ENCODE results near the gene KCNC1.

The KCNC1 gene

GRCh38 chr11:17772704-17773600, 38.4 kb downstream of the KCNC1 start:
- POLR2A ChIA-PET: no interaction called here
- DNase-seq (ENCODE audit: low read depth, low spot score): no peak
- CTCF ChIA-PET: interaction anchor here (0.8 to 2.1 kb wide), 4 partner anchors 42 to 206 kb away, joined by 3 to 8 read pairs (median 4); no protein-coding TSS in a partner anchor
- no peak overlapping the region for H3K4me3 ChIP-seq (ENCODE audit: low read depth, low read length)
- TF ChIP-seq, protein P1, sequence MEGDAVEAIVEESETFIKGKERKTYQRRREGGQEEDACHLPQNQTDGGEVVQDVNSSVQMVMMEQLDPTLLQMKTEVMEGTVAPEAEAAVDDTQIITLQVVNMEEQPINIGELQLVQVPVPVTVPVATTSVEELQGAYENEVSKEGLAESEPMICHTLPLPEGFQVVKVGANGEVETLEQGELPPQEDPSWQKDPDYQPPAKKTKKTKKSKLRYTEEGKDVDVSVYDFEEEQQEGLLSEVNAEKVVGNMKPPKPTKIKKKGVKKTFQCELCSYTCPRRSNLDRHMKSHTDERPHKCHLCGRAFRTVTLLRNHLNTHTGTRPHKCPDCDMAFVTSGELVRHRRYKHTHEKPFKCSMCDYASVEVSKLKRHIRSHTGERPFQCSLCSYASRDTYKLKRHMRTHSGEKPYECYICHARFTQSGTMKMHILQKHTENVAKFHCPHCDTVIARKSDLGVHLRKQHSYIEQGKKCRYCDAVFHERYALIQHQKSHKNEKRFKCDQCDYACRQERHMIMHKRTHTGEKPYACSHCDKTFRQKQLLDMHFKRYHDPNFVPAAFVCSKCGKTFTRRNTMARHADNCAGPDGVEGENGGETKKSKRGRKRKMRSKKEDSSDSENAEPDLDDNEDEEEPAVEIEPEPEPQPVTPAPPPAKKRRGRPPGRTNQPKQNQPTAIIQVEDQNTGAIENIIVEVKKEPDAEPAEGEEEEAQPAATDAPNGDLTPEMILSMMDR (IDR thresholded peaks at IDR 0.05; ENCODE audit: insufficient read depth, low read length, missing control alignments): no peak

DNA sequence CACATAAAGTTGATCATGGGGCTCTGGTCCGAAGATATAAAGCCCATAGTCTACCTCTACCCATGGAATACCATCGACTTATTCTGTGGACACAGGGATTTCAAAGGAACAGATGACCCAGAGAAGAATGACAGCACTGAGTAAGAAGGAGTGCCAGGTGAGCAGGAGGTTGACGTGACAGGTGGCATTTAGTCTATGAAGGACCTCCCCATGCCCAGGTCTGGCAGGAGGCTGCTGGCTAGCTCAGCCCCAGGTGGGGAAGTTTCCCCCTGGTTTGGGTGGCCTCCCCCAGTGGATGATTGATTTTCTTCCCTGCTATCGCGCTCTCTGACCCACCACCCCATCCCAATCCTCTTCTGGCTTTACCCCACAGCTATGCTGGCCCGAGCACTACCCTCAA, 39.1 kb downstream of the KCNC1 start:
- no peak overlapping the region for H3K4me3 ChIP-seq (ENCODE audit: low read depth, low read length)
- ChIA-PET POLR2A (no interaction called here), CTCF (interaction anchor here (0.8 to 2.1 kb wide), 4 partner anchors 42 to 205 kb away, joined by 3 to 8 read pairs (median 4); no protein-coding TSS in a partner anchor)
- TF ChIP-seq, protein P1 (IDR thresholded peaks at IDR 0.05; ENCODE audit: insufficient read depth, low read length, missing control alignments): no peak
- DNase-seq (ENCODE audit: low read depth, low spot score): no peak

DNA sequence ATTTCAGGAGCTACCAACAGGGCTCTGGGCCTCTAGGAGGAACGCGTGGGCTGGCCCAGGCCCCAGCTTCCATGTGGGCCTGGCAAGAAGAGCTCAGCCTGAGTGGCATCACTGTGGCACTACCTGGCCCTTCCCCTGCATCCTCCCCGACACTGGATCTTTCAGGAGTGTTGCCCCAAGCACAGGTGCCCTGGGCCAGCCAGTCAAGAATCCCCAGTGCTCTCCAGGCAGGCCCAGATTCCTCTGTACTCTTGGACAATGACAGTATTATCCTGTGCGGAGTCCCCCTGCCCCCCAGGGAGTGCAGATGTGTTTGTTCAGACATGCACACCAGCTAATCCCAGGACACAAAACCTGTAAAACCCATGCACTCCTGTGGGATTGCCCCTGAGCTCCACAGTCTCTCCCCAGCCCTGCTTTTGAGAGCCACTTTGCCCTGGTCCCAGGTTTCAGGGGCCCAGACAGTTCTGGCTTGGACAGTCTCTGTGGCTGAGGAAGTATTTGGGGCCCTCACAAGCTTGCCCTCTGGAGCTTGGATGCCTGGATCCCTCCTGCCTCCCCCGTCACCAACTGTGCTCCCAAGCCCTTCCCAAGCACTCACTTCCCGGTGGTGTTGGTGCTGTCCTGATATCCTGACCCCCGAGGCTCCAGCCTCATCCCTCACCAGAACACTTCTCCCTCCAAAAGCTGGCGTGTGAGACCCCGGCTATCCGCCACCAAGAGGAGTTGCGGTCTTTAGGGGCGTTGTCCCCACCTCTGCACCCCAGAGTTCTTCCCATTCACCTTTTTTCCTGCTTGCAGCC, 39.9 kb downstream of the KCNC1 start:
- ChIA-PET CTCF (interaction anchor here (1.4 to 2.1 kb wide), 2 partner anchors 43 to 205 kb away, joined by 4 to 8 read pairs; no protein-coding TSS in a partner anchor), POLR2A (no interaction called here)
- DNase-seq (ENCODE audit: low read depth, low spot score): no peak
- no peak overlapping the region for H3K4me3 ChIP-seq (ENCODE audit: low read depth, low read length)
- TF ChIP-seq, protein P1 (IDR thresholded peaks at IDR 0.05; ENCODE audit: insufficient read depth, low read length, missing control alignments): no peak

GRCh38 chr11:17775035-17775348, 40.4 kb downstream of the KCNC1 start:
- no peak overlapping the region for H3K4me3 ChIP-seq (ENCODE audit: low read depth, low read length)
- ChIA-PET CTCF (no interaction called here), POLR2A (no interaction called here)
- no peak for DNase-seq (ENCODE audit: low read depth, low spot score)
- TF ChIP-seq, protein P1 (IDR thresholded peaks at IDR 0.05; ENCODE audit: insufficient read depth, low read length, missing control alignments): no peak

DNA sequence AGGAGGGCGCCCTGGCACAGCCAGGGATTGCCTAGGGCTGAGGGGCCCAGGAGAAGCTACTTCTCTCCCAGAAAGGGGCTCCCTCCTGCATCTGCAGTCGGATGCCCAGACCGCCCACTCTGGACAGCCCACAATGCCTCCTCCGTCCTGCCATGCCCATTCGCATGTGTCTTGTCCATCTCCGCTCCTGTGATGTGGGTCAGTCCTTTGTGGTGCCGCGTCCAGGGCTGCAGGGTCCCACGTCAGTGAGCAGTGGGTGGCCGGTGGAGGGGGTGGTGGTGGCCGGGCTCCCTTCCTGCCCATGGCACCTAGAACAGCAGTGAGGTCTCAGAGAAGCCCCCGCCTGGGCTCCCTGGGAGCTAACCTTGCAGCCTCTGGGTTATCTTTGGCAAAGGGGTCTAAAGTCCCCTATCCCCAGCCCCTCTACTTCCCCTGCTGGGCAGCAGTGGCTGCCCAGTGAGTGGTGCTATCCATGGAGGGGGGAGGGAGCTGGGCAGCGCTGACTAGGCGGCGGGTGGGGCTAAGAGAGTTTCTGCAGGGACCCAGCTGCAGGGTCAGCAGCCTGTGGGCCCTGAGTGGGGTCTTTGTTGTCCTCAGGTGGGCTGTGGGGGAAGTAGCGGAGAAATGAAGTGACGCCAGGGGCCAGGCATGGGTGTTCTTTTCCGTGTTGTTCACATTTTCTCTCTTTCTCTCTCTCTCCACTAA, 41.1 kb downstream of the KCNC1 start:
- no peak for DNase-seq (ENCODE audit: low read depth, low spot score)
- CTCF ChIA-PET: no interaction called here
- POLR2A ChIA-PET: no interaction called here
- TF ChIP-seq, protein P1 (IDR thresholded peaks at IDR 0.05; ENCODE audit: insufficient read depth, low read length, missing control alignments): no peak
- H3K4me3 ChIP-seq (ENCODE audit: low read depth, low read length): no peak overlapping the region
